Stomach (tissue), 4 donors: ENCODE measurements around the gene XKR3.

ENCODE experiments used
- CTCF ChIP-seq, 7 experiments: fragments of 450-650 bp in 4 of 7; fragments of 200-600 bp in 3 of 7; sonication (generic) in 3 of 7; IDR thresholded peaks; one replicate each; pipeline ENCODE4 v1.5.1; 2016 to 2019; ENCODE audit warnings: antibody characterized with exemption in 7 of 7, control low read depth in 2 of 7, mild to moderate bottlenecking in 1 of 7
- EP300 ChIP-seq: sonication (generic); formaldehyde crosslinking; IDR thresholded peaks from one replicate; pipeline ENCODE4 v1.6.1; 2017; ENCODE audit warnings: antibody characterized with exemption
- POLR2A ChIP-seq, 4 donors: fragments of 450-650 bp; IDR thresholded peaks; one replicate each; pipeline ENCODE4 v1.6.1; 2016; ENCODE audit warnings: antibody characterized with exemption in 4 of 4, control low read depth in 2 of 4, mild to moderate bottlenecking in 1 of 4, moderate library complexity in 1 of 4
- POLR2AphosphoS5 ChIP-seq, 3 donors: sonication (generic); formaldehyde crosslinking; IDR thresholded peaks; one replicate each; pipeline ENCODE4 v1.6.1; 2016; ENCODE audit warnings: antibody characterized with exemption in 3 of 3

- no peak for TF ChIP-seq CTCF (IDR thresholded peaks at IDR 0.05)
- no peak for TF ChIP-seq POLR2A (IDR thresholded peaks at IDR 0.05)
- TF ChIP-seq EP300: no peak
- no peak for TF ChIP-seq POLR2AphosphoS5 (IDR thresholded peaks at IDR 0.05)
These were observed 20.3 kb downstream of the XKR3 start for GRCh38 chr22:16804882-16805281.
